LoVo (cell line): ENCODE results near the gene KLHL17.
"Not testable (repeated sequence)": the region's sequence is repeated elsewhere in the genome, so short reads cannot be mapped to it uniquely, and the experiment has no call there.

Experiments
- DNase-seq: peaks from one replicate; pipeline ENCODE4 v3.0.0-alpha.2; 2016; ENCODE audit warnings: low spot score

Gene KLHL17

GRCh38 chr1:1003618-1004419, 43.4 kb downstream of the KLHL17 start:
- no peak for DNase-seq

- no peak for DNase-seq
These were observed 44.0 kb downstream of the KLHL17 start for GRCh38 chr1:1004420-1004779.

DNA sequence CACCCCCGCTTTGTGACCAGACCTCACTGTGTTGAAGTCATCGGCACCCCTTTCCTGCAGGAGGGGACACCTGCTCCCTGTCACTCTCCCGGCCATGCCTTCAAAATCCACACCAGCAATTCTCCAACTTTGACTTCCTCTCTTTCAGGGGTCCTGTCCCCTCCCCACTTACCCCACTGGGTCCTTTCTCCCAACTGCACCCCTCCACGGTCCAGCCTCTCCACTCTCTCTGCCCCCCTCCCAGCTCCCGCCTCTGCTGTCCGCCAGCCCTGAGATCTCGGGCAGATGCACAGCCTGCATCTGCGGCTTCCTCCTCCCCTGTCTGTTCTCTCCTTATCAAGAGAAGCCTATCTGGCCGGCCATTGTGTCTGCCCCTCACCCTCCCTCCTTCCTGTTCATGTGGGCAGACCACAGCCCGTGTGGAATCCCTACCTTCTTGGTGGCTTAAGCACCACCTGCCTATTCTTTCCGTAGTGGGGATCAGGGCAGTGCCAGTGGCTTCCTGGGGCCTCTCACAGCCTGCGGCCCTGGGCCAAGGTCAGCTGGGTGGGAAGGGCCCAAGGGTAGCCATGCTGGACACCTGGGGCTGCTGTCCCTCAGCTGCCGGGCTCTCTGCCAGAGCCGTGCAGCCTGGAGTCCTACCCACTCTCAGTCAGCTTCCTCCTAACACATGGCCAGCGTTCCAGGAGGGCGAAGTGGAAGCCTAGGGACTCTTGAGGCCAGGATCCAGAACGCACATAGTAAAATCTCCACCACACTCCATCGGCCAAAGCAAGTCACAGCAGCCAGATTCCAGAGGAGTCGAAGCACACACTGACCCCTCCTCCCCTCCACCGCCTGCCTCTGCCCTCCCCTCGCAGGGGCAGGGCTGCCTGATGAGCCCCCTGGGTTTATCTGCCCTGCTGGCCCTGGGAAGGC, 44.7 kb downstream of the KLHL17 start:
- no peak for DNase-seq

DNA sequence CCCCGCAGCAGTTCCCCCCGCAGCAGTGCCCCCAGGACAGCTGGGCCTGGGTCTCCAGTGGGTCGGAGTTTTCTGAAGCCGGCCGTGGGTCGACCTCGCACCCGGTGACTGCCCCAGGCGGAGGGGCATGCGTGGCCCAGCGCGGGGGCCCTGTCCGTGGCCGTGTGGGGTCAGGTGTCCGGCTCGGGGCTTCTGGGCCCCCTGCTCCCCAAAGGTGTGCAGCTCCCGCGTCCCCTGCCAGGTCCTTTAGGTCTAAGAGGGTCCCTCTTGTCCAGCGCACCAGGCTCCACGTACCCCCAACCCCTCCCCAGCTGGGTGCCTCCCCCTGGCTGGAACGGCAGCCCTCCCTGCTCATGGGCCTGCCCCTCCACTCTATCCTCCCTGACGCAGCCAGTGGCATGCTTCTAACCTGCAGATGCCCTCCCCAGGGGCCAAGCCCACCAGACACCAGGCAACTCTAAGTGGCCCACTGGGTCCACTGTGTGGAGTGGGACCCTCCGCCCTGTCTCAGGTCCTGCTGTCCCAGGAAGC, 45.5 kb downstream of the KLHL17 start:
- no peak for DNase-seq

GRCh38 chr1:1006305-1007159, 46.1 kb downstream of the KLHL17 start:
- DNase-seq, result peak; percentile 93

DNA sequence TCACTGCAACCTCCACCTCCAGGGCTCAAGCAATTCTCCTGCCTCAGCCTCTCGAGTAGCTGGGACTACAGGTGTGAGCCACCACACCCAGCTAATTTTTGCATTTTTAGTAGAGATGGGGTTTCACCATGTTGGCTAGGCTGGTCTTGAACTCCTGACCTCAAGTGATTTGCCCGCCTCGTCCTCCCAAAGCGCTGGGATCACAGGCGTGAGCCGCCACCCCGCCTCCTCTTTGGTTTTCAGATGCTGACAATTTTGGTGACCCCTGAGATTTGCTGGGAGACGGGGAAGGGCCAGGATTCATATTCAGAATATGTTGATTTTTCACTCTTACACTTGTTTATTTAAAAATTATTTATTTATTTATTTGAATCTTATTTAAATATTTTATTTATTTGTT, 49.7 kb downstream of the KLHL17 start:
- not testable (repeated sequence) for DNase-seq

- no peak for DNase-seq
These were observed 51.1 kb downstream of the KLHL17 start for GRCh38 chr1:1011396-1011949.

- DNase-seq, result not testable (repeated sequence)
These were observed 52.3 kb downstream of the KLHL17 start for GRCh38 chr1:1012736-1013104.

DNA sequence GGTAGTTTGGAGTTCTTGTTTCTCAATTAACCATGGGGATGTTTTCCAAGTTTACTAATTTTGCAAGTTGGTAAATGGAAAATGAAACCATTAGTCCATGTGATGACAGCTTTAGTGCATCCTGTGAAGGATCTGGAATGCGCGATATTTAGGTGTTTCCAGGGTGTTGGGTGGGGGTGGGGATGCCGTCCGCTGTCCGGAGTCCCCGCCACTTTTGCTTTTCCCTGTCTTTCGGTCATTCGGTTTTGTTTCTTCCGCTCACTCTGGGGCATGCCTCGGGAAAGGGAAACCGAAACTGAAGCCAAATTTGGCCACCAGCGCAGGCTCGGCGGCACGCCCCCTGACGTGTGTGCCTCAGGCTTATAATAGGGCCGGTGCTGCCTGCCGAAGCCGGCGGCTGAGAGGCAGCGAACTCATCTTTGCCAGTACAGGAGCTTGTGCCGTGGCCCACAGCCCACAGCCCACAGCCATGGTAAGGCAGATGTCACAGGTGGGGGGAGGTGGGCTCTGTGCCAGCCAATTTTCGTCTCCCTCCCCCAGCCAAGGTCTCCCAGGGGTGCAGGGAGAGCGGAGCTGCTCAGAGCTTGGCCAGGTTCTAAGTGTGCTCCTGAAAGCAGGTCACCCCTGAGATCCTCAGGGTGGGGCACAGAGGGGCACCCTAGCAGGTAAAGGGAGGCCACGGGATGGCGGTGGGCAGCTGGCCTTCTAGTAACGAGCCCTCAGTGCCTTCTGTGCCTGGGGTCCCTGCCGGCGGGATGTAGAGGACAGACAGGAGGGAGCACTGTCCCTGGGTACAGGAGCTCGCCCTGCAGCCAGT, 52.9 kb downstream of the KLHL17 start, which contains the start of gene ISG15:
Gene ISG15 (plus strand): TSS at position 393 of the 817 bp plus-strand sequence. CDS start 77 bp downstream, at position 470.
- peak; percentile 84 for DNase-seq

GRCh38 chr1:1013922-1014648, 53.7 kb downstream of the KLHL17 start:
- DNase-seq, result no peak

DNA sequence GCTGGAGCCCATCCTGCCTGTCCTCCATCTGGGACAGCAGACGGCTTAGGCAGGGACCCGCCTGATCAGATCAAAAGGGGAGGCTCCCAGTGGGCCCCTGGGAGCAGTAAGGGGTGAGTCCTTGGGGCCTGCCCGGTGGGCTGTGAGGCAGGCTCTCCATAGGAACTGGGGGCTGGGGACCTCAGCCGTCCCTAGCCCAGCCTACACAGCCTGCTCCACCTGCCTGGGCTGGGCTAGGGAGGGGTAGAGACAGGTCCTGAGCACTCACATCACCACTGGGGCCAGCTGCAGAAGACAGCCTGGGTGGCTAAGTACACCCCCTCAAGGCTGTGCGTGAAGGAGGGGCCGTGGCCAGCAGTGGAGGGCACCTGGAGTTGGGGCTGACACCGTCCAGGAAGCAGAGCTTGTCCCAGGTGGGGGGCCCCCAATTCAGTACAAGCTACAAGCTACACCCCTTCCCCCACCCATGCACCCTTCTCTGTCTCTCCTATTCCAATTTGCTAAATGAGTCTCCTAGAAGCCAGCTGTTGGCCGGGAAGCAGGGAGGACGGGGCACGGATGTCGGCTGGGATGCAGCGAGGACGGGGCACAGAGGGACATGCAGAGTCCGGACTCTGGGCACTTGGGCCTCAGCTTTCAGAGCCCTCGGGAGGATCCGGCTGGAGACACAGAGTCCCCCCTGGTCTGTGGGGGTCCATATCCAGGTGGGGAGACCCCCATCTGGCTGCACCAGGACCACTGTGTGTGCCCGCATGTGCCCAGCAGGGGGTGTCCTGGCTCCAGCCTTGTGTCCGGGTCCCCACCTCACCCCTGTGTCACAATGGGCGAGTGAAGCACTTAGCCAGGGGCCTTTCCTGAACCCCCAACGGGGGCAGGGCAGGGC, 54.7 kb downstream of the KLHL17 start:
- DNase-seq, result no peak
